Measurements from ENCODE around the gene MUL1.
"Not testable (repeated sequence)": the region's sequence is repeated elsewhere in the genome, so short reads cannot be mapped to it uniquely, and the experiment has no call there.

MUL1 gene

DNA sequence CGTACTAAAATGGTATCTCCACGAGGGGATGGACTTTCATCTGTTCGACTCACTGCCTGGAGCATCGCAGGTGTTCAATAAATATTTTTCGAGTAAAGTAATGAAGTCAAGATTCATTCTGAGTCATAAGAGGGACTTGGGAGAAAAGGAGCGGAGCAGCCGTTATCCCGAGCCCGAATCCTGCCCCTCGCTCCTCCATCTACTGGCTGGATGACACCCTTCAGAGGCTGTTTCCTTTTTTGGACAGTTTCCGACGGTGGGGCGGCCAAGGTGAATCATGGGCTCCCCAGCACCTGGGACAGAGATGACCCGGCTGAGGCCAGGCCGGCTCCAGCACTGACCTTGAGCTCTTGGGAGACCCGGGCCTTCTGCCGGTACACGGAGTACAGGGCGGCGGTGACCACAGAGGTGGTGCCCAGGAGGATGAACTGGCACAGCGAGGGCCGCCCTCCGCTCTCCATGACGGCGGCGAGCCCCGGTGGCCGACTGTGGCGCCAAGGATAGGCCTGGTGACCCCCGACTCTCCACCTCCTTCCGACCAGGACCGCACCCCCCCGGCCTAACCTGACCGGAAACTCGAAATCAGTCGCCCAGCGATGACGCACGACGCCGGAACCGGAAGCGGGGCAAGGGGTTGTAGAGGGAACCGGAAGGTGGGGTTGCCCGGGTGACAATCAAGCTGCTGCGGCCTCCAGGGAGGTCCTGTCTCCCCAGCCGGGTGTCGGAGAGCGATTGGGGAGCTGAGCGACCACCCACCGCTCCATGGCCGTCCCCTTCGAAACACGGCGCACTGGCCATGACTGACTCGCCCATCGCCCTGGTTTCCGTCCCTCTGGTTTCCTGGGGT is at the start of gene MUL1:
TSS of gene MUL1 (minus strand) at position 588 of the 847 bp plus-strand sequence. CDS start at position 461, 127 bp downstream.
- DNase-seq = peak; percentile 96

DNA sequence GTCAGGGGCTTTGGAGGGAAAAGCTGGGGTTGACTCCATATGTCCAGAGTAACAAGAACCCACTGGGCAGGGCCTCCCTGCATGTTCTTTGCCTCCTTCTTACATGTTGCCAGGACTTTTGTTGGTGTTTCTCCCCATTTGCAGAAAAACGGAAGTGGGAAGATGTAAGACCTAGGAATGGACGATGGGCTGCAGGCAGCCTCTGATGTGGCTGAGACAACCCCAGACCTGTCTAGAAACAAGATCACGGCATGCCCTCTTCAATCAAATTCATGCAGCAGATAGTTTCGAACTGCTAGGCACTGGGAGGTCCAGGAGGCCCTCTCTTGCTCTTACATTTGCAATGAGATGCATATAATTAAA is 47.8 kb upstream of the MUL1 start:
- DNase-seq = no peak

- no peak for DNase-seq
Measured at GRCh38 chr1:20555025-20555757, 47.2 kb upstream of the MUL1 start.

GRCh38 chr1:20552728-20553445 is 44.9 kb upstream of the MUL1 start:
- DNase-seq = no peak

- DNase-seq = no peak
Measured at GRCh38 chr1:20551945-20552727, 44.2 kb upstream of the MUL1 start, which contains the start of gene FAM43B. Gene FAM43B (plus strand): TSS chr1:20552573. CDS start chr1:20552974, 401 bp downstream.

- no peak for DNase-seq
Measured at GRCh38 chr1:20551161-20551560, 43.2 kb upstream of the MUL1 start.

GRCh38 chr1:20546637-20547036 is 38.7 kb upstream of the MUL1 start:
- no peak for DNase-seq

- DNase-seq = no peak
Measured at GRCh38 chr1:20540281-20540680, 32.3 kb upstream of the MUL1 start.

- DNase-seq = no peak
Measured at GRCh38 chr1:20538760-20539551, 31.0 kb upstream of the MUL1 start.

DNA sequence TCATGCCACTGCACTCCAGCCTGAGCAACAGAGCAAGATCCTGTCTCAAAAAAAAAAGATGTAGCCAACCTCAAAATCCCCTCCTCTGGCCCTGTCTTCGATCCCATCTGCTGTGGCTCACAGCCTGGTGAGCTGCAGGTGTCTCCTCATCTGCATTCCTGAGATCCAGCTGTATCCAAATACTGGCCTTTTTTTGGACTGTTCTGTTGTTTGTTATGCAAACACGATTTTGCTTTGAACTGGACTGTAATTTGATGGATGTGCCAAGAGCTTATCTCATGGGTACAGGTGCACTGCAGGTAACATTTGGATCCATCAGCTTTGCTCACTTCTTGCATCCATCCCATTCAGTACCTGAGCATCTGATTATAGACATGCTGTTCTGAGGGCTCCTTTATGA is 30.3 kb upstream of the MUL1 start:
- no peak for DNase-seq

DNA sequence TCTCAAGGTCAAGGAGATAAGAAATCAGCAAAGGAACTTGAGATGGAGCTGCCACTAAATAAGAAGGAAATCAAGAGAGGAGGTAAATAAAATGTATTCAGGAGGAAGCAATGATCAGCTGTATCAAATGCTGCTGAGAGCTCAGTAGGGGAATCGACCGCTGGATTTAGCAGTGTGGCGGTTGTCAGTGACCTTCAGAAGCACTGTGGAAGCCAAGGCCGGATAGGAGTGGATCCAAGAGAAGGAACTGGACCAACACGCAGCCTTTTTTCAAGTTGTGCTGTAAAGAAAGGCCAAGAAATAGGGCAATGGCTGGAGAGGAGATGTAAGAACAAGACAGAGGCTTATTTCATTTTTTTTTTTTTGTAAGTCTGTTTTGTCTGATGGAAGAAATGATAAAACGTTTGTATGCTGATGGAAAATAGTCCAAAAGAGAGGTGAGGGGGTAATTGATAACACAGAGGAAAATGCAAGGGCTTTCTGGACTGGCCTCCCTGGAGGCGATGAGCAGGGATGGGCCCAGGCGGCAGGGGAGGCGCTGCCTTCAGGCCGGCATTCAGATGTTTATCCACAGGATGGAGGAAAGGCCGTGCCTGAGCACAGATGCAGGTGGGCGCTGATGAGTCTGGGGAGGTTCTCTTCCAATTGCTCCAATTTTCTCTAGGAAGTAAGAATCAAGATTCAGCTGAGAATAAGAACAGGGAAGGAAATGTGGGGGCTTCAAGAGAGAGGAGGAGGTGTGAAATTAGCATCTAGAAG is 26.9 kb upstream of the MUL1 start:
- DNase-seq = no peak

DNA sequence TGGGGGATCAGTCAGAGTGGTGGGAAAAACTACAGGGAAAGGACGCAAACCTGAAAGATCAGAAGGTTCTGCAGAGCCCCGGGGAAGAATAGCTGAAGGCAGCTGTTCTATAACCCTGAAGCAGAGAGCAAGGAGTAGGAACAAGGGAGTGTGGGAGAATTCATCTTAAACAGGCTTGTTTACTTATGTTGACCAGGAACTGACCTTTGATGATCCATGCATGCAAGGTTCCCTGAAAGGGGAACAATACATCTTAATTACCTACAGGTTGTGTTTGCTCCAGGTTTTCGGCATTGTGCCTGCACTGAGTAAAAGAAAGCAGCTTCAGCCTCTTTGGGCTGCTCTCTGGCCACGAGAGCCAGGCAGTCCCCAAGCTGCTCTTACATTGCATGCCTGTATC is 25.7 kb upstream of the MUL1 start:
- DNase-seq = no peak

DNA sequence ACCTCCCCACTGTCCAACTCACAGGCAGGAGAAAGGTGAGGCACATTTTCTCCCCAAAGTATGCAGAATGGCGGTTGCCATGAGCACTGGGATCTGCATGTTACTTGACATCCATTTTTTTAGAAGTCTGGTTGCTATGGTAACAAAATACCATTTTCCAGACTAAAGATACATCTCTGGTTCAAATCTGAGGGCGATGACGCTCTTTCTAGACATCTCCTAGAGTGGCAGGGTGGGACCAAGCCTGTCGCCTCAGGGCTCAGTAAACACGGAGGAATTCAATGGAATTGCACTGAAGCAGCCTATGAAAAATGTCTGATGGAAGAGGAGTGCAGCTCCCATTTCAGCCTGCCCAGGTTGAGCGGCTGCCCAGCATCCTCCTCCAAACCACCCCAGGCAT is 22.9 kb upstream of the MUL1 start:
- DNase-seq = no peak

DNA sequence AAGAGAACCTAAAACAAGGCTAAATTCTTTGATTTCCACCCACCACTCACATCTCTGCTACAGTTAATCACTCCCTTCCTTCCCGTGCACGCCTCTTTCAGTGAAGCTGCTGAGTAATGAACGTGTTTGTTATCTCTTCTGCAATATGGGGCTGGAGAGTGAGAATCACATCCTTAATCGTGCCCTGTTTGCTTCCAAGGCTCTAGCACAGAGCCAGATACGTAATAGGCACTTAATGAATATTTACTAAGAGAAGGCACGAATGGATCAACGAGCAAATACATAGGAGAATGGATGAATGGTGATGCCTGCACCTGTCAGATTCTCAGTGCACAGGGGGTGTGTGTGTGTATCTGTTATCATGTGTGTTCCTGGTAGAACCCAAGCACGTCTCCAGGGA is 22.4 kb upstream of the MUL1 start:
- no peak for DNase-seq

DNA sequence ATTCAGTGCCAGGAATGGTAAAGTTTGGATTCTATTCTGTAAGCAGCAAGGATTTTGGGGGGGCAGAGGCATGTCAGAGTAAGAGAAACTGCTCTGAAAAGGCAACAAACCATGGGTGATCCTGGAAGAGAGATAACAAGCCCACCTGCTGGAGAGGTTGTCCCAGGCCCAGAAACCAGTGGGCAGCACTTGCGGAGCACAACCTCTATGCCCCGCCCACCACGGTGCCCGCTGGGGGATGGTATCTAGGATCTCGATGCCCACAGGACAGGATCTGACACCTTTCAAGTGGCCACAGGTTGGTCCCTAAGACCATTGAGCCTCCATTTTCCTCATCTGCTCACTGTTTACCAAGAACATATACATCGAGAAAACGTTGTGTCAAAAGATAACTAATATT is 20.3 kb upstream of the MUL1 start:
- DNase-seq = no peak

- no peak for DNase-seq
Measured at GRCh38 chr1:20526267-20526666, 18.3 kb upstream of the MUL1 start.

GRCh38 chr1:20521960-20522861 is 14.3 kb upstream of the MUL1 start:
- DNase-seq = peak; percentile 45

GRCh38 chr1:20519609-20520262 is 11.8 kb upstream of the MUL1 start:
- not testable (repeated sequence) for DNase-seq
